ENCODE results near the gene GAGE2A.
"Not testable (repeated sequence)": the region's sequence is repeated elsewhere in the genome, so short reads cannot be mapped to it uniquely, and the experiment has no call there.

- not testable (repeated sequence) for TF ChIP-seq CTCF (IDR thresholded peaks at IDR 0.05; ENCODE audit: low read depth, low read length); MYC (IDR thresholded peaks at IDR 0.05; ENCODE audit: low read depth, low read length); POLR2A (IDR thresholded peaks at IDR 0.05; ENCODE audit: extremely low read depth, insufficient read length)
These were observed 19.2 kb upstream of the GAGE2A start, which contains the start of gene GAGE12G for GRCh38 chrX:49570100-49570499.

All from NB4 (cell line).